ENCODE results near the gene PRKCZ.

The PRKCZ gene

GRCh38 chr1:2181752-2182151 lies 131.5 kb downstream of the PRKCZ start:
- no peak for DNase-seq

GRCh38 chr1:2182376-2182775 lies 132.2 kb downstream of the PRKCZ start:
- DNase-seq, result no peak

- no peak for DNase-seq
Observed at GRCh38 chr1:2183937-2184334, 133.7 kb downstream of the PRKCZ start.

- no peak for DNase-seq
Observed at GRCh38 chr1:2184531-2184930, 134.3 kb downstream of the PRKCZ start.

GRCh38 chr1:2184934-2185333 lies 134.7 kb downstream of the PRKCZ start:
- no peak for DNase-seq

GRCh38 chr1:2185880-2186855 lies 136.0 kb downstream of the PRKCZ start:
- DNase-seq, result no peak

GRCh38 chr1:2186901-2187300 lies 136.7 kb downstream of the PRKCZ start:
- DNase-seq, result no peak

DNA sequence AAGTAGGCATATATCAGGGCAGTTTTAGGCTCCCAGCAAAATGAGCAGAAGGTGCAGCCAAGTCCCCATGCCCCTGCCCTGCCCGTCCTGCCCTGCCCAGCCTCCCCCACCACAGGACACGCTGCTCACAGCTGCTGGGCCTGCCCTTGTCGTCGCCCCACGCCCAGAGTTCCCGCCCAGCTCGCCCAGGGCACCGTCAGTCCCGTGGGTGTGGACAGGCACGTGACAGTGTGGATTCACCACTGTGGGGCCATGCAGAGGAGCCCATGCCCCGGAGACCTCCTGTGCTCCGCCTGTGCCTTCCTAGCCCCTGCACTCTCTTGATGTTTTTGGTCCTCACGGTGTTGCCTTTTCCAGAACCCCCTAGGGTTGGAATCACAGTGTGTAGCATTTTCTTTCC lies 137.4 kb downstream of the PRKCZ start:
- no peak for DNase-seq

GRCh38 chr1:2188336-2188735 lies 138.1 kb downstream of the PRKCZ start:
- no peak for DNase-seq

- peak; percentile 92 for DNase-seq
Observed at GRCh38 chr1:2189459-2190425, 139.5 kb downstream of the PRKCZ start.

- DNase-seq, result no peak
Observed at GRCh38 chr1:2190491-2190976, 140.3 kb downstream of the PRKCZ start.

DNA sequence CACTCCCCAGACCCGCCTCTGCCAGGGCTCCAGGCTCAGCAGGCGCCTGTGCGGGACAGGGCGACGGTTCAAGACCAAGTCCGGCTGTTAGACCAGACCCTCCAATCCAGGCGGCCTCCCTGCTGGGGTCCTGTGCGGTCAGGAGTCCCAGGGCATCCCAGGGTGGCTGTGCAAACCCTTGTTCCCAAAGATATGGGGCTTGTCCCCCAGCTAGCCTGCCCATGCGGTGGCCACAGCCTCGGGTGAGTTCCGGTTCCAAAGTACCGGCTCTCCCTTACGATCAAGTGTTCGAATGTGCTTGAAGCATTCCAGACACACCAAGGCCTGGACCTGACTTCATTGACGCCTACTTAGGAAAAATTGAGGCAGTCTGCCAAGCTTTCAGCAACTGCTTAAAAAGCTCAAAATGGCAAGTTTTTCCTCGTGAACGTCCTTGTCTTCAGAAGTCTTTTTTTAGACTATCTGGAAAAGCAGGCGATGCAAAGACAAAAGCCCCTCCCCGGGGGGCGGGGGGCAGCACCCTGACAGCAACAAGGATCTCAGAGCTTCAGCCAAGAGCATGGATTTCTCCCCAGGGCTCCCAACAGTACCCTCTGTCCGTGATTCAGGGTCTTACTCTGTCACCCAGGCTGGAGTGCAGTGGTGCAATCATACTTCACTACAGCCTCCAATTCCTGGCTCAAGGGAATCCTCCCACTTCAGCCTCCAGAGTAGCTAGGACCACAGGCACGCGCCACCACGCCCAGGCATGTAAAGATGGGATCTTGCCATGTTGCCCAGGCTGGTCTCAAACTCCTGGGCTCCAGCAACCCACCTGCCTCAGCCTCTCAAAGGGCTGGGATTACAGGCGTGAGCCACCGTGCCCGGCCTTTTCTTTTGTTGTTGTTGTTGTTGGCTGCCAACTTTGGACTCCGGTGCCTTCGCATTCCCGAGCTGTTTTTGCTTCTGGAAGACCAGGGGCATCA lies 142.1 kb downstream of the PRKCZ start:
- DNase-seq, result peak; percentile 50

DNA sequence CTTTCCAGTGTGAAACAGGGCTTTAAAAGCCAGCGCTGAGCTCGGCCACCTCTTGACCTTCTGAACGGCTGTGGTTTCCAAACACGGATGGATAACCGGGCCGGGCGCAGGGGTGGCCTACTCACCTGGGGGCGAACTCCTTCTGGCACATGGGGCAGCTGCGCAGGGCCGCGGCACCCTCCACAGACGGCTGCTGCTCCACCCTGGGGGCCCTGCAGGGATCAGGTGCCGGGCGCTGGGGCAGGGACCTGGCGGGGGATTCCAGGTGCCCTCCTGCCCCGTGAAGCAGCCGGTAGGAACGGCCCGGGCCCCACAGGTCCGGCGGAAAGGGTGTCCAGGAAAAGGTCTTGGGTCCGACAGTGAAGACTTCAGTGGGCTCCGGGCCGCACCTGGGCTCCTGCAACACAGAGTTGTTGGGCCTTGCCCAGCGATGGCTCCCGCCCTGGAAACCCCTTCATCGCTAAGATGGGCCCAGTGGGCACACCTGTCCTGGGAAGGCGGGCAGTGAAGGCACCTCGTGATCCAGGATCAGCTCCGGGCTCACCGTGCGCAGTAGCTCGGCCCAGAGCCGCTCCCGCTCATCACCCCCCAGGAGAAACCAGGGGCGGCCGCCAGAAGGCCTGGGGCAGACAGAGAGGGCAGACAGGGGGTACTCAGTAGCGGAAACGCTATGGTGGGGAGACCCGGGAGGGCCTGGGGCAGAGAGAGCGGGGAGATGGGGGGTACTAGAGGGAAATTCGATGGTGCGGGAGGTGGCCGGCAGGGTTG lies 143.5 kb downstream of the PRKCZ start:
- DNase-seq, result no peak

GRCh38 chr1:2194319-2194897 lies 144.2 kb downstream of the PRKCZ start, which contains the start of gene FAAP20:
Gene FAAP20 (minus strand): TSS chr1:2194772. CDS start chr1:2194749, 23 bp downstream.
- DNase-seq, result peak; percentile 74

DNA sequence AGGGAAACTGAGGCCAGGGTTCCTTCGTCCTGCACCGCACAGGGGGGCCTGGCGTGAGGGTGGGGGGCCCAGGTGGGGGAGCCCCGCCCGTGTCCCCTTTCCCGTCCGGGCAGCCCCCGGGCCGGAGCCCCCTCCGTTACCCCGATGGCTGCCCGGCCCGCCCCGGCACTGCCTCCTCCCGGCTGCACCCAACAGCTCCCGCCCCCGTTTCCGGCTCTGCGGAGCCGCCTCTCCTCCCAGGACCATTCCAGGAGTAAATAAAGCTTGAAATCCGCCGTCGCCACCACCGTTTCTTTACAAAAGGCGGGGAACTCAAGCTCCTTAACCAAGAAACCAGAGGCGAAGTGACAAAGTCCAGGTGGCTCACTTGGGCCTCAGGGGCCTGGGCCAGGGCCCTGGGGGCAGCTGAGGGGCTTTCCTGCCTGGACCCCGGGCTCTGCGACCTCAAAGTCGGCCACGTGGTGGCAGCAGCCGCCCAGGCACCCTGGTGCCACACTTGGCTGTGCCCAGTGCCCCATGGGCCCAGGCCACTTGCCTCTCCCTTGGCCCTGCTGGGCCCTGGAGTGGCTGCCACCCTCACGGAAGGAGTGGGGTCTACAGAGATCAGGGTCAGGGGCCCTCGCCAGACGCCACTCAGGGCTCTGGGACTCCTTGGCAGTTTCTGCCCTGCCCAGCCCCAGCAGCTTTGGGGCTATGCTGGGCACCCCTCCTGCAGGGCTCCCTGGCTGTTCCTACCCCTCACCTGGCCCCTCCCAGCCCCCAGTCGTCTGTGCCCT lies 144.9 kb downstream of the PRKCZ start:
- peak; percentile 86 for DNase-seq

DNA sequence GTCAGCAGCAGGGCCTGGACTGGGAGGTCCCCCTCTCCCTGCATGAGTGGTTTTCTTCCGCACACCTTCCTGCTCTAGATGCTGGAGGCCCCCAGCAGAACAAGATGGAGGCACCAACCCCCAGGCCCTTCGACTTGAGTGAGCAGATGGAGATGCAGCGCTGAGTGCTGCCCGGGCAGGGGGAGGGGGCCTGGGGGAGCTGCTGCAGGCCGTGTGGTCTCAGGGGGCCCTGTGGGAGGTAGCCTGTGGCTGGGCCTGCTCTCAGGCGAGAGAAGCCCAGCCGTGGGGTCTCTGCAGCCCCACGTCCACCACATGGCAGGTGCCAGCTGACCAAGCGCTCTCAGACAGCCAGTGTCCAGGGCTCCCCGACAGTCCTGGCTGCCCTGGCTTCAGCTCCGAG lies 145.6 kb downstream of the PRKCZ start:
- no peak for DNase-seq

DNA sequence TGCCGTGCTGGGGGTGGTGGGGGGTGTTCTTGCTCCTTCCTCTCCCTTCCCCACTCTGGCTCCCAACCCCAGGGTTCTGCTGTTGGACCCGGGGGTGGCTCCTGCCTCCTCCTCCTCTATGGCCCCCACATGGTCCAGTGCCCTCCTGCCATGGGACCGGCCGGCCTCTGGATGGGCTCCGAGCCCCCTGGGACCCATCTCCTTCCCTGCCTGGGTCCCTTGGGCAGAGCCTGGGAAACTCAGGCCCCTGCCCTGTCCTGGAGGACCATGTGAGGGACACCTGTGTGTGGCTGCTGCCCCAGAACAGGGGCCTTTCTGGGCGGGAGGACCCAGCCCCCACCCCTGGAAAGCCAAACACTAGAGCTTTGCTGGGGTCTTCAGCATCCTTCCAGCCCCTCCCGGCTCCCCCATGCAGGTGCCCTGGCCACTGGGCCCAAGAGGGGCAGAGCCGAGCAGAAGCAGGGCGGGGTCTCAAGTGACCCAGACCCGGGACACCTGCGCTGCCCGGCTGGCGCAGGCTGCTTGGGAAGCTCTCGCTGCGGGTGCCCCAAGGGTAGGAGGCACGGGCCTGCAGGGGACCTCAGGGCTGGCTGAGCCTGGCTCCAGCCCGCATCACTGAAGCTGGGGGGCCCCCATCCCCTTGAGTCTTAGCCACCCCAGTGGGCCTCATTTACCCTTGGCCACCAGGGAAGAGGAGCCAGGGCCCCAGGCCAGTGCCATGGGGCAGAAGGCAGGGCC lies 146.9 kb downstream of the PRKCZ start:
- no peak for DNase-seq

- DNase-seq, result no peak
Observed at GRCh38 chr1:2197707-2198165, 147.5 kb downstream of the PRKCZ start.

DNA sequence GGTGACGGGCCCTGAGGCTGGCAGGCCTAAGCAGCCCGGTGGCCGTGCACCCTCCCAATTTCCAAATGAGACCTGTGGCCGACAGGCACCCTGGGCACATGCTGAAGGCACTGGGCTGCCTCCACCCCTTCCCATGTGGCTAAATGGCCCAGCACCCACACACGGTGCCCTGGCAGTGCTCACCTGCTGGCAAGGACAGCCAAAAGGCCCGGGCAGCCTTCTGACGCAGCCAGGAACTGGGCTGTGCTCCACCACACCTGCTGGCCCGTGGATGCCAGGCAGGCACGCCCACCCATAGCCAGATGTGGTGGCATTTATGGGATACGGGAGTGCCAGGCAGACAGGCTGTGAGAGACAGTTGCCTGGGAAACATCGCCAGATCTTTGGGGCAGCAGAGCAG lies 148.4 kb downstream of the PRKCZ start:
- no peak for DNase-seq
